ENCODE measurements around the gene ZEB2.

DNA sequence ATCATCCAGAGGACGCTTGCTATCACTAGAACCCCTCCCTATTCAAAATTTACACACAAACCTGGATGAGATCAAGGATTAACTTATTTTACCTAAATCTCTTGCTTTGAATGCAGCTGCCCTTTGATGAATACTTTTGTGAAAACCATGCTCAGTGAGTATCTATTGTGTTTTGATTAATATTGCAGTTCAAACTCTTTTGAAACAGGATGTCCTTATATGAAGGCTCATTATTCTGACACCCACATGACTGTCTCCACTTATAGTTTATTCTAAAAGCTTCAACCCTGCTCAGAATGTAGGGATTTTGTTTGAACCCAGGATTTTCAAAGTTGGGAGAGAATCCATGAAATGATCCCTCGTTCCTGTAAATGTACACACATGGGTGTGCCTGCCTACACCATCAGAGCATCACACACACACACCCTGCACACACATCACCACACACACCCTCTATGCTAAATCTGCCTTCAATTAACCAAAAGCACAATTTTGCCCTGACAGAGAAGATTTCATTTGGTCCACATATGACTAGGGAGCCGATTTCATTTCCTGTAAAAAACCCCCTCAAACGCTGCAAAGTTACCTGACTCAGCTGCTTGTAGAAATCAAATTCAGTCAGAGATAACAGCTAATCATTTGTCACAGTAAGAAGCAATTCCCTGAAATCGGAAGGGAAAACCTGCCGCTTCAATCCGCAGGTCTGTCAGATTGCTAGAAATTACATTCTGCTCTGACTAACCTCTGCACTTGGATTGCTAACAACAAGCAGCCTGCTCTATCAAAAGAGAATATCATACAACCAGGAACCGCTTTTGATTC lies 65.2 kb downstream of the ZEB2 start:
- TF ChIP-seq, protein P1, sequence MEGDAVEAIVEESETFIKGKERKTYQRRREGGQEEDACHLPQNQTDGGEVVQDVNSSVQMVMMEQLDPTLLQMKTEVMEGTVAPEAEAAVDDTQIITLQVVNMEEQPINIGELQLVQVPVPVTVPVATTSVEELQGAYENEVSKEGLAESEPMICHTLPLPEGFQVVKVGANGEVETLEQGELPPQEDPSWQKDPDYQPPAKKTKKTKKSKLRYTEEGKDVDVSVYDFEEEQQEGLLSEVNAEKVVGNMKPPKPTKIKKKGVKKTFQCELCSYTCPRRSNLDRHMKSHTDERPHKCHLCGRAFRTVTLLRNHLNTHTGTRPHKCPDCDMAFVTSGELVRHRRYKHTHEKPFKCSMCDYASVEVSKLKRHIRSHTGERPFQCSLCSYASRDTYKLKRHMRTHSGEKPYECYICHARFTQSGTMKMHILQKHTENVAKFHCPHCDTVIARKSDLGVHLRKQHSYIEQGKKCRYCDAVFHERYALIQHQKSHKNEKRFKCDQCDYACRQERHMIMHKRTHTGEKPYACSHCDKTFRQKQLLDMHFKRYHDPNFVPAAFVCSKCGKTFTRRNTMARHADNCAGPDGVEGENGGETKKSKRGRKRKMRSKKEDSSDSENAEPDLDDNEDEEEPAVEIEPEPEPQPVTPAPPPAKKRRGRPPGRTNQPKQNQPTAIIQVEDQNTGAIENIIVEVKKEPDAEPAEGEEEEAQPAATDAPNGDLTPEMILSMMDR (IDR thresholded peaks at IDR 0.05; ENCODE audit: low read length) = no peak
- TF ChIP-seq EZH2 (IDR thresholded peaks at IDR 0.05; ENCODE audit: borderline replicate concordance, low read length) = no peak
